Gastrocnemius medialis (tissue), 4 donors: ENCODE results near the gene APBB1IP.

Experiments used
- POLR2A ChIP-seq, 2 donors: fragments of 450-650 bp; IDR thresholded peaks; one replicate each; pipeline ENCODE4 v1.6.1; 2017; ENCODE audit warnings: antibody characterized with exemption in 2 of 2, mild to moderate bottlenecking in 2 of 2, moderate library complexity in 2 of 2
- TF ChIP-seq, protein P1 (sequence below), 5 experiments: fragments of 450-650 bp in 3 of 5; fragments of 200-600 bp in 2 of 5; sonication (generic) in 2 of 5; IDR thresholded peaks in 4 of 5; conservative IDR thresholded peaks in 1 of 5; 1 replicate in 4 of 5; 2 replicates in 1 of 5; pipeline ENCODE4 v1.5.1; 2016 to 2019; ENCODE audit warnings: antibody characterized with exemption in 5 of 5, mild to moderate bottlenecking in 3 of 5, moderate library complexity in 3 of 5

GRCh38 chr10:26481914-26482550 is 43.9 kb downstream of the APBB1IP start:
- TF ChIP-seq, protein P1, sequence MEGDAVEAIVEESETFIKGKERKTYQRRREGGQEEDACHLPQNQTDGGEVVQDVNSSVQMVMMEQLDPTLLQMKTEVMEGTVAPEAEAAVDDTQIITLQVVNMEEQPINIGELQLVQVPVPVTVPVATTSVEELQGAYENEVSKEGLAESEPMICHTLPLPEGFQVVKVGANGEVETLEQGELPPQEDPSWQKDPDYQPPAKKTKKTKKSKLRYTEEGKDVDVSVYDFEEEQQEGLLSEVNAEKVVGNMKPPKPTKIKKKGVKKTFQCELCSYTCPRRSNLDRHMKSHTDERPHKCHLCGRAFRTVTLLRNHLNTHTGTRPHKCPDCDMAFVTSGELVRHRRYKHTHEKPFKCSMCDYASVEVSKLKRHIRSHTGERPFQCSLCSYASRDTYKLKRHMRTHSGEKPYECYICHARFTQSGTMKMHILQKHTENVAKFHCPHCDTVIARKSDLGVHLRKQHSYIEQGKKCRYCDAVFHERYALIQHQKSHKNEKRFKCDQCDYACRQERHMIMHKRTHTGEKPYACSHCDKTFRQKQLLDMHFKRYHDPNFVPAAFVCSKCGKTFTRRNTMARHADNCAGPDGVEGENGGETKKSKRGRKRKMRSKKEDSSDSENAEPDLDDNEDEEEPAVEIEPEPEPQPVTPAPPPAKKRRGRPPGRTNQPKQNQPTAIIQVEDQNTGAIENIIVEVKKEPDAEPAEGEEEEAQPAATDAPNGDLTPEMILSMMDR (IDR thresholded peaks at IDR 0.05 in 4 of 5, conservative IDR thresholded peaks at IDR 0.05 in 1 of 5) = no peak
- no peak for TF ChIP-seq POLR2A (IDR thresholded peaks at IDR 0.05)
